ENCODE data around the gene COG5.

DNA sequence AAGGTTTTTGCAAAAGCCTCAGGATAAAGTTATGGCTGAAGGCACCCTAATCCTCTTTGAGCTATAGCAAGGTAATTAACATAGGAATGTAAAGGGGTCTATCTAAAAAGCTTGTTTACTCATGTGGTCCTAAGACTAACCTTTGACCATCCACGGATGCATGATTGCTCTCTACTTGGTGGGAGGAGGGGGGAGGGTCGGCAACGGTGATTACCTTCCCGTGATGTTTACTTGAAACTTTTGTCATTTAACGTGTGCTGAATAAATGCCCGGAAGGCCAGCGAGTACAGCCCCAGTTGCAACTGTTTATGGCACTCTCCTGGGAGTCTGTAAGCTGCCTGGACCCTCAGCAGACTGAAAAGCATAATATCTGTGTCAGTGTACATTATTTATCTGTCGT is 172.8 kb downstream of the COG5 start:
- TF ChIP-seq CTCF (conservative IDR thresholded peaks at IDR 0.05; ENCODE audit: low read depth, low read length) (no peak), MXI1 (IDR thresholded peaks at IDR 0.05; ENCODE audit: borderline replicate concordance, low read depth, low read length) (no peak), NFE2L2 (IDR thresholded peaks at IDR 0.05; ENCODE audit: low read depth, low read length) (no peak), POLR2A (IDR thresholded peaks at IDR 0.05; ENCODE audit: low read depth, low read length) (no peak), SMC3 (IDR thresholded peaks at IDR 0.05; ENCODE audit: low read depth, low read length) (no peak), CEBPB (IDR thresholded peaks at IDR 0.05; ENCODE audit: low read depth, low read length) (no peak), MAZ (IDR thresholded peaks at IDR 0.05; ENCODE audit: borderline replicate concordance, low read depth, low read length) (no peak), RFX5 (IDR thresholded peaks at IDR 0.05; ENCODE audit: low read depth, low read length) (no peak), FOS (IDR thresholded peaks at IDR 0.05; ENCODE audit: low read depth, low read length) (no peak), RAD21 (IDR thresholded peaks at IDR 0.05; ENCODE audit: low read length) (no peak)
- TF ChIP-seq, protein P1, sequence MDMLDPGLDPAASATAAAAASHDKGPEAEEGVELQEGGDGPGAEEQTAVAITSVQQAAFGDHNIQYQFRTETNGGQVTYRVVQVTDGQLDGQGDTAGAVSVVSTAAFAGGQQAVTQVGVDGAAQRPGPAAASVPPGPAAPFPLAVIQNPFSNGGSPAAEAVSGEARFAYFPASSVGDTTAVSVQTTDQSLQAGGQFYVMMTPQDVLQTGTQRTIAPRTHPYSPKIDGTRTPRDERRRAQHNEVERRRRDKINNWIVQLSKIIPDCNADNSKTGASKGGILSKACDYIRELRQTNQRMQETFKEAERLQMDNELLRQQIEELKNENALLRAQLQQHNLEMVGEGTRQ (IDR thresholded peaks at IDR 0.05; ENCODE audit: low read depth, low read length) = no peak

All from IMR-90 (cell line).